Stimulated activated CD4-positive, alpha-beta T cell treated with anti-CD3 and anti-CD28 coated beads, Interleukin-12 subunit alpha, Interleukin-12 subunit beta, amount 100 ng/mL, for 48 hours (primary cell): Measurements from ENCODE around the gene IKBKE.

Experiments
- DNase-seq, 3 donors: peaks; one replicate each; pipeline ENCODE4 v3.0.0-alpha.2; 2020; ENCODE audit warnings: low read depth in 2 of 3, low spot score in 1 of 3

IKBKE gene

DNA sequence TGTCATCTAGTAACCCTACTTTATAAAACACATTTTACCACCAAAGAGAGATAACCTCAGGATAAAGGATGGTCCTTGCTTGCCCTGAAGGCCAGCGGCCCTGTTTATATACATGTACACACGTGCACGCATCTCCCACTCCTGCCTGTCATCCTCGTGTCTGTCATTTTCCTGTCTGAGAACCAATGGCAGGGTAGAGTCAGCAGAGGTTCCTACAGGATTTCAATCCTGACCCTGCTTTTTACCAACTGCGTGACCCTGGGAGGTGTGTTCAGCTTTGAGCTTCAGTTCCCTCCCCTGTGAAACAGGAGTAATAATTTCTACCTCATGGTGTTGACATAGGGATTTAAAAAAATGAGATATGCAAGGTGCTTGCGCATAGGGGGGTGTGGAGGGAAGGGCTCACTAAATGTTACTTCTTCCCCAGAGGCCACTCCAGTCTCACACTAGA is 24.8 kb downstream of the IKBKE start:
- DNase-seq: no peak

DNA sequence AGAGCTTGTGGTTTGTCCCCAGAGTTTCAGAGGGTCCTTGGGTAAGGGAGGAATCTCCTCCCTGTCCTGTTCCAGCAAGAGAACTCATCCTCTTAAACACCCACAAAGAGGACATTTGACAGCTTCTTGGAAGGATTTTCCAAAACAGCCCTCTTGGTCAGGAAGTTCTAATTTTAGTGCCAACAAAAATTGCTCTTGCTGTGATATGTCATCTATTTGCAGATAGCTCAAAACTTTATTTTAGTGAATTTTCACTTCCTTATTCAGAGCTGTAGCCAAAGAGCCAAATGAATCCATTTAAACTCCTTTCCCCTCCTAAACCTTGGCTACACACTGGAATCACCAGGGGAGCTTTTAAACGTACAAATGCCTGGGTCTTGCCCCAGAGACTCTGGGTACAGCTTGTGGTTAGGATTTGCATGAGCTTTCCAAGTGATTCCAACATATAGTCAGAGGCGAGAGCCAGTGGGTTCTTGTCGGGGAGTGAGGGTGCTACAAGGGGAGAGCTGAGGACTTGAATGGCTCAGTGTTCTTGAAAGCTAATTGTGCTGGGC is 25.3 kb downstream of the IKBKE start:
- DNase-seq: no peak

DNA sequence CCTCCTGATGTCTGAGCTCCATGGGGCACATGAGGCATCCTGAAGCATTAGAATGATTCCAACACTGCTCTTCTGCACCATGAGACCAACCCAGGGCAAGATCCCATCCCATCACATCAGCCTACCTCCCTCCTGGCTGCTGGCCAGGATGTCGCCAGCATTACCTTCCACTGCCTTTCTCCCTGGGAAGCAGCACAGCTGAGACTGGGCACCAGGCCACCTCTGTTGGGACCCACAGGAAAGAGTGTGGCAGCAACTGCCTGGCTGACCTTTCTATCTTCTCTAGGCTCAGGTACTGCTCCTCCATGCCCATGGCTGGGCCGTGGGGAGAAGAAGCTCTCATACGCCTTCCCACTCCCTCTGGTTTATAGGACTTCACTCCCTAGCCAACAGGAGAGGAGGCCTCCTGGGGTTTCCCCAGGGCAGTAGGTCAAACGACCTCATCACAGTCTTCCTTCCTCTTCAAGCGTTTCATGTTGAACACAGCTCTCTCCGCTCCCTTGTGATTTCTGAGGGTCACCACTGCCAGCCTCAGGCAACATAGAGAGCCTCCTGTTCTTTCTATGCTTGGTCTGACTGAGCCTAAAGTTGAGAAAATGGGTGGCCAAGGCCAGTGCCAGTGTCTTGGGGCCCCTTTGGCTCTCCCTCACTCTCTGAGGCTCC is 26.0 kb downstream of the IKBKE start:
- DNase-seq: no peak

- no peak for DNase-seq
Observed at GRCh38 chr1:206497363-206497762, 27.1 kb downstream of the IKBKE start.

DNA sequence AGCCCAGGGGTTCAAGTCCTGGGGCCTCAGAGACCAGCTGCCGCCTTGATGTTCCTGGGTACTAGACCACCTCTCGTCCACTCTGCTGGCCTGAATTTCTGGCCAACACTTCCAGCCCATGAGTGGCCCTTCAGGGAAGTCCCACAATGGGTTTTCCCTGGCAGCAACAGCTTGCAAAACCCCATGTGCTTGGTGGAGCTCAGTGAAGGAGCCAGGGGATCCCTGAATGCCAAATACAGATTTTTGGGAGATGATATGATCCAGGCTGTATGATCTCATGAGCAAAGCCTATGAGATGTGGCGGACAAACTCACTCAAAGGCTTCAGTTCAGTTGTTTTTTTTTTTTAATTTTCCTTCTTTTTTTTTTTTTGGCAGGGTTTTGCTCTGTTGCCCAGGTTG is 27.5 kb downstream of the IKBKE start:
- no peak for DNase-seq

DNA sequence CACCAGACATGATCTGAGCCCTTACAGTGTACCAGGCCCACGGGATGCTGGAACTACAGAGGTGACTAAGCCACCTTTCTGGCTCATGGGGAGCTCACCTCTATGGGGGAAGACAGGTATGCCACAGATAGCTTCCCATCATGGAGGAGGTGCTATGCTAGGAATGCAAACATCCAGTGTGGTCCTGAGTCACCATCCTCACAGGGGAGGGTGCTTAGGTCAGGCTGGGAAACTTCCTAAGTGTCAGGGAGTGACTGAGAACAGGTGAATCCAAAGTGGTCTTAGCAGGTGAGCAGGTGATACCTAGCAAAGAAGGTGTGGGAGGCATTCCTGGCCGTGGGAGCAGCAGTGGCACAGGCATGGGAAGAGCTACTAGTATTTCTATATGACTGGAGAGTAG is 28.4 kb downstream of the IKBKE start:
- DNase-seq: no peak

DNA sequence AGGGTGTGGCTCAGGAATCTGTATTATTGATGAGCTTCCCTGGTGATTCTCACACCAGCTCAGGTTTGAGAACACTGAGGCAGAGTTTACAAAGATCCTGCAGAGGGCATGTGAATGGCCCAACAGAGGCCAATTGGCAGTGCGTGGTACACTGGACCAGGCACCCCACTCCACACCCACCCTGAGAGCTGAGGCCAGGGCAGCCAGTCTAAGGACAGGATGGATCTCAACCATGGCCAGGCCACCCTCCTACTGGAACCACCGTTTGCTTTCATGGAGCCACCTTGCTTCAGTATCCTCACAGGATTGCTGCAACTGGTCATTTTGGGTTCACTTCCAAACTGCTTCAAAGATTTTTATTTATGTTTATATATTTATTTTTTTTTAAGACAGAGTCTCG is 29.8 kb downstream of the IKBKE start:
- no peak for DNase-seq

DNA sequence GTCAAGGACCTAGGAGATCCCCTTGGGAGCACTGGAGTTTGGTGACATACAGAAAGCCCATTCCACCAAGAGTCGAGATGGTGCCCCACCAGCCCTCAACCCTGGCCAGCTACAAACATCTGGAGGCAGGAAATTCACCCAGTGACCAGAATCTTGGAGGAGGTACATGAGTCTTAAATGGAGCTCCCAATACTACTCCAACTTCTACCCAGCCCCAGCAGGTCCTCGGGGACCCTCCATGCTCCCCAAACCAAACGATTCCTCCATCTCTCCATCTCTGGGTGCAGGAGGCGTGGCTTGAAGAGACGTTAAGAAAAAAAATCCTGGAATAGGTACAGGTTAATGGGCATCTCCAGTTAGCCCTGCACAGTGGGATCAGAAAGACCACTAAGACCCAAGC is 31.6 kb downstream of the IKBKE start:
- DNase-seq: no peak

- DNase-seq: no peak
Observed at GRCh38 chr1:206502403-206502802, 32.1 kb downstream of the IKBKE start.

DNA sequence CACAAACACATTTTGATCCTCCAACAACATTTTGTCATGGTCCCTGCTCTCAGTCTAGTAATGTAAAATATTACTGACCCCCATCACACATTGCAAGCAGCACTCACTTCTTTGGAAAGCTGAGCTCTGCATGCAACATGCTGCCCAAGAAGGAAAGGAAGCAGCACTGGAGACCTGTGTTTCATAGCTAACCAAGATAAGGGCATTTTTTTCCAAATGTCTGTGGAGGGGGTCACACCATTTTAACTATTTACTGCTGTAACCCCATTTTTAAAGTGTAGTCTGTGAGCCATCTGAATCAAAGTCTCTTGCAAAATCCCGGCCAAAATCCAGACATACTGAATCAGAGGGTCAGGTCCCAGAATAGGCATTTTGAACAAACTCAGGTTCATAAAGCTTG is 32.5 kb downstream of the IKBKE start:
- DNase-seq: no peak

DNA sequence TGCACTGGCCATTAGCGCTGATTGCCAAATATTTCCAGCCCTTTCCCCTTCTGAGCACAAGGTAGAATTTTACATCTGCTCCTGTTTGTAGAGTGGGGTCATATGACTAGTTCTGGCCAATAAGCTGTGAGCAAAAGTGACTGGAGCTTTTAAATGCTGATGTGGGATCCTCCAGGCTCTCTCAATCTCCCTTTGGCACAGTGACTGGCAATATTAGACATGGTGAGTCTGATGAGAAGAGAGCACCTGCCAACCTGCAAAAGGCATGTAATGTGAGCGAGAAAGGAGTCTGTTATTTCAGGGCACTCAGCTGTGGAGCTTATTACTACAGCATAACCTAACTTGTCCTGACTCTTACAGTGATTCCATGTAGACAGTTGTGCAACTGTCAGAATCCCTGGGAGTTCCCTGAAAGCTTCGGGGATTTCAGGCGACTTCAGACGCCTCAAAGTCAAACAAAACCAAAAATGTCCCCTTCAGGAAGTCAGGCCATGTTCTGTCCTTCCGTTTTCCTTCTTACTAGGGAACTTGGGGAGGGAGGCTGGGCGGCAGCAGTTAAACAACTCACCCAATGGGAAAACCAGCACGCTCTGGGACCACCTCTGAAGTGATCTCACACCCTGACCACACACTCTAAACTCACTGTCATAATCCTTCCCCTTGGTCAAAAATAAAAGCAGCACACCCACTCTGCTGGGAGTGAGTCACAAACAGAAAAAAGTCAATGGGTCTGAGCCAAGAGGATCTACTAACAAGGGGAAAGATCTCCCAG is 33.5 kb downstream of the IKBKE start:
- peak; percentile 47 to 61 (median 52) for DNase-seq

DNA sequence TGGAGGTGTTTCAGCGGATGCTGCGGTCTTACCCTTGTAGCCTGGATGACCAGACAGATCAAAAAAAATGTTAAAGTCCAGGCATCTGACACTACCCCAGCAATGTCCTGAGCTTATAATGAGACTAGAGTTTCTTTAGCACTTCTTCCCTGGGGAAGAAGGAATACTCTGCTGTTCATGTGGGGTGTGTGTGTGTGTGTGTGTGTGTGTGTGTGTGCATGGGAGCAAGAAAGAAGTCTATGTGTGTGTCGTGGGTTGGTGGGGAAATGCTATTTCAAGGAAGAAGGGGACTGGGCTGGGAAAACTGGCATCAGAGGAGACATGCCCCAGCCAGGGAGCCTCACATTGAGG is 34.1 kb downstream of the IKBKE start:
- no peak for DNase-seq

- DNase-seq: no peak
Observed at GRCh38 chr1:206505702-206506355, 35.6 kb downstream of the IKBKE start.

DNA sequence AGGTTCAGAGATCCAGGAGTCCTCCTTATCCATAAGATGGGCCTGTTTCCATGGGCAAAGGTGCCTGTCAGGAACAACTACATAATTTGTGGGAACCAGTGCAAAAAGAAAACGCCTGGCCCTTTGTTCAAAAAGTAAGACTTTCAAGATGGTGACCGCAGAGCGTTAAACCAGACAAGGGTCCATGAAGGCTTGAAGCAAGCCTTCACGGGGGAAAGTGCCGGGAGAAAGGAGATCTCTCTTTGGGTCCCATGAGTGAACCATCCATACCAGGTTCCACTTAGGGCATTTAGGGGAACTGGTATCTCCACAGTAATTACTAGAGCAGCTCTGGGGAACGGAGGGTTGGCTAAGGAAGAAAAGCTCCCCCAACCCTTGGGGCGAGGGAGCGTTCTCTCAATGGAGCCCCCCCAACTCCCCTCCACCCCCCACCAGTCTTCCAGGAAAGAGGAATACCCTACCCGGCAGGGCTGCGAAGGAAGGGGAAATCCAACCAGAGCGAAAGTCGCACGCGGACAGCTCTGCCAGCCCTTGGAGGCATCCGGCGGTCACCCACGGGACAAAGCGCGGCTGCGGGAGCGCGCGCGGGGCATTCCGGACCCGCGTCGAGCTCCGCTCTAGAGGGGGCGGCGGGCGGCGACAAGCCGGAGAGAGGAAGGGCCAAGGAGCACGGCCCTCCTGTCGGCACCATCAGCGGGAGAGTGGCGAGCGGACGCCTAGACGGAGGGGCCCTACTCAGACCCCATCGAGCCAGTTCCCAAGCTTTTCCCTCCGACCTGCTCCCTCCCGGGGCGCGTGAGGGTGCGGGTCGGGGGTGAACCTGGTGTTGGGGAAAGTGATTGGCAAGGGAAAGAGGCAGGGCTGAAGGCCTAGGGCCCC is 36.4 kb downstream of the IKBKE start:
- no peak for DNase-seq

GRCh38 chr1:206507284-206508129 is 37.2 kb downstream of the IKBKE start, which contains the start of gene RASSF5:
TSS of gene RASSF5 (plus strand) at chr1:206507531. CDS start at chr1:206507603, 72 bp downstream.
- peak; percentile 67 to 83 (median 76) for DNase-seq

- DNase-seq: no peak
Observed at GRCh38 chr1:206508130-206508889, 38.0 kb downstream of the IKBKE start.

- no peak for DNase-seq
Observed at GRCh38 chr1:206508956-206509355, 38.7 kb downstream of the IKBKE start.

DNA sequence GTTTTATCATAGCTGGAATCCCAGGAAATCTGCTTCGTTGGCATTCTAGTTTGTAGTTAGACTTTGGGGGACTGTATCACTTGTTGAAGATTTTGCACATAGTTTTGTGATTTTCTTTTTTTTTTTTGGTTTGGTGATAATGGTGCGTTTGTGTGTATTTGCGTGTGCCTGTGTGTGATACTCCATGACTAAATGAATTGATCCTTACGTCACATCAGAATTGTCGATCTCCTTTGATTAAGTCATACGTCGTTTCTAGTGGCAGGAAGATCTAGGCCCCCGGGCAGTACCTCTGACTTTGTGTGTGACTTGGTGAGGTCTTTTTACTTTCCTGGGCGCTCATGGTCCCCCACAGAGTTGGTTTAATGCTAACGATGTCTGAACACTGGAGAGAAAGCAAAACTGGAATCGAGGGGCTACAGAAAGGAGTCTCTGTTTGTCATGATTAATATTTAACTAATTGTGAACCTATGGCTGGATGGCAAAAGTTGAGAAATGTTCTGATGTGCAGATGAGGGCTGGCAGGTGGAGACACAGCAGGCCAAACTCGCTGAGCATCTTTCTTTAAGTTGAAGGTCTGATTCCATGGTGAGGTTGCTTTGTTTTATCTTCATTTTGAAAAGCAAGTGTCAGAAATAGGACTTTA is 39.5 kb downstream of the IKBKE start:
- no peak for DNase-seq

DNA sequence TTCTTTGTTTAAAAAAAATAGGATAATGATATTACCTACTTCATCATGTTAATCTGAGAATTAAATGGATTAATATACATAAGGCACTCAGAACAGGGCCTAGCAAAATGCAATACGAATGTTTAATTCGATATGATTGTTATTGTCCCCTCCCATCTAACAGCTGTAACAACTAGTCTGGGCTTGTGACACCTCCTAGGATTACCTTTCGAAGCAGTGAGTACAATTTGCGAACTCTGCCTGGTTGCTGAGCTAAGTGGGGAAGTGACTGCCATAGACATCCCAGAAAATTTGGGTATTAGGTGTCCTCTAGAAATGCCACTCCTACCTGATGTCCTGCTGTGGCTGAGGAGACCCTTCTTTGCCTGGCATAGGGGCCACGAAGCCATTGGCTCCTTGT is 40.1 kb downstream of the IKBKE start:
- DNase-seq: no peak
